ENCODE data around the gene INTS14. TPM values are rescaled to one million over a fixed set of nuclear protein-coding genes. Genes with fewer than 3 reads are reported as not detected.
"Not testable (repeated sequence)": the region's sequence is repeated elsewhere in the genome, so short reads cannot be mapped to it uniquely, and the experiment has no call there.

Gene INTS14
- total RNA-seq, 1 donor from 2014 or later, result 41.2 TPM

- Mint-ChIP-seq H3K4me1 (no peaks in the 10 kb centered on the region), H3K27ac (no peak overlapping the region), H3K27me3 (no peaks in the 10 kb centered on the region), H3K9me3 (no peaks in the 10 kb centered on the region), H3K4me3 (no peak overlapping the region), H3K36me3 (ENCODE audit: low read depth) (peaks cover 29% of the 10 kb centered on the region)
- ATAC-seq (ENCODE audit: low read depth) (no peak), DNase-seq (no peak)
- CTCF ChIA-PET, result no interaction called here
- POLR2A ChIA-PET, result no interaction called here
- intact Hi-C loops (cut with micrococcal nuclease), result no loop called here
- no peak for TF ChIP-seq CTCF (IDR thresholded peaks at IDR 0.05)
Measured at GRCh38 chr15:65623103-65623502, 12.2 kb upstream of the INTS14 start.

- H3K9me3 Mint-ChIP-seq, result no peaks in the 10 kb centered on the region
- no peak within 1 kb of the TSS for H3K4me3 Mint-ChIP-seq
- H3K27me3 Mint-ChIP-seq, result no peaks in the 10 kb centered on the region
- H3K27ac Mint-ChIP-seq, result no peak within 1 kb of the TSS
- CTCF ChIA-PET, result interaction anchor here (1.7 kb wide), 1 partner anchor 16 kb away, joined by 7 read pairs; no protein-coding TSS in a partner anchor
- intact Hi-C loops (cut with micrococcal nuclease), result no loop called here
- POLR2A ChIA-PET, result interaction anchor here (0.6 to 1.3 kb wide), 2 partner anchors 10 to 17 kb away, joined by 5 to 6 read pairs; partner anchors contain the start of gene INTS14
- H3K36me3 Mint-ChIP-seq (ENCODE audit: low read depth), result peaks cover 25% of the 10 kb centered on the region
- no peak for TF ChIP-seq CTCF (IDR thresholded peaks at IDR 0.05)
- DNase-seq, result no peak
- no peaks in the 10 kb centered on the region for H3K4me1 Mint-ChIP-seq
- no peak for ATAC-seq (ENCODE audit: low read depth)
Measured at GRCh38 chr15:65621638-65622037, 10.7 kb upstream of the INTS14 start, which contains the start of gene SLC24A1. Gene SLC24A1 (plus strand): TSS chr15:65621938. CDS start chr15:65624081, 2,143 bp downstream.

- CTCF ChIA-PET, result interaction anchor here (1.7 kb wide), 1 partner anchor 17 kb away, joined by 7 read pairs; no protein-coding TSS in a partner anchor
- intact Hi-C loops (cut with micrococcal nuclease), result no loop called here
- ATAC-seq (ENCODE audit: low read depth), result no peak
- Mint-ChIP-seq H3K4me1 (no peaks in the 10 kb centered on the region), H3K27me3 (no peaks in the 10 kb centered on the region), H3K4me3 (no peak overlapping the region), H3K9me3 (no peaks in the 10 kb centered on the region), H3K27ac (no peak overlapping the region), H3K36me3 (ENCODE audit: low read depth) (peaks cover 20% of the 10 kb centered on the region)
- POLR2A ChIA-PET, result no interaction called here
- TF ChIP-seq CTCF (IDR thresholded peaks at IDR 0.05), result no peak
- DNase-seq, result no peak
Measured at GRCh38 chr15:65620833-65621232, 9.9 kb upstream of the INTS14 start.

GRCh38 chr15:65619626-65620290, 8.8 kb upstream of the INTS14 start:
- Mint-ChIP-seq H3K36me3 (ENCODE audit: low read depth) (peaks cover 11% of the 10 kb centered on the region), H3K27me3 (no peaks in the 10 kb centered on the region), H3K4me3 (no peak overlapping the region), H3K4me1 (no peaks in the 10 kb centered on the region), H3K27ac (no peak overlapping the region), H3K9me3 (no peaks in the 10 kb centered on the region)
- ChIA-PET POLR2A (no interaction called here), CTCF (no interaction called here)
- no peak for DNase-seq
- no peak for TF ChIP-seq CTCF (IDR thresholded peaks at IDR 0.05)
- ATAC-seq (ENCODE audit: low read depth), result no peak
- intact Hi-C loops (cut with micrococcal nuclease), result no loop called here

GRCh38 chr15:65618560-65619109, 7.7 kb upstream of the INTS14 start:
- Mint-ChIP-seq H3K9me3 (no peaks in the 10 kb centered on the region), H3K4me1 (no peaks in the 10 kb centered on the region), H3K27ac (no peak overlapping the region), H3K27me3 (no peaks in the 10 kb centered on the region), H3K36me3 (ENCODE audit: low read depth) (peaks cover 5% of the 10 kb centered on the region), H3K4me3 (no peak overlapping the region)
- TF ChIP-seq CTCF (IDR thresholded peaks at IDR 0.05), result no peak
- ATAC-seq (ENCODE audit: low read depth) (no peak), DNase-seq (no peak)
- intact Hi-C loops (cut with micrococcal nuclease), result no loop called here
- CTCF ChIA-PET, result interaction anchor here (1.1 kb wide), 1 partner anchor 18 kb away, joined by 3 read pairs; no protein-coding TSS in a partner anchor
- POLR2A ChIA-PET, result no interaction called here

- CTCF ChIA-PET; DNase-seq; intact Hi-C loops (cut with micrococcal nuclease); H3K9me3 Mint-ChIP-seq; H3K27ac Mint-ChIP-seq; H3K36me3 Mint-ChIP-seq (ENCODE audit: low read depth); H3K27me3 Mint-ChIP-seq; H3K4me3 Mint-ChIP-seq; ATAC-seq (ENCODE audit: low read depth); POLR2A ChIA-PET: not testable (repeated sequence)
- H3K4me1 Mint-ChIP-seq, result peaks cover 19% of the 10 kb centered on the region
Measured at GRCh38 chr15:65615887-65616286, 5.0 kb upstream of the INTS14 start.

All from activated B cell treated with CpG ODN at 0.5 μM for 24 hours (primary cell).